GM12891 (cell line): ENCODE measurements around the gene KDM4C.
A peak's percentile ranks its signal among the peaks of the same experiment; 100 is the strongest.
"Not testable (repeated sequence)": the region's sequence is repeated elsewhere in the genome, so short reads cannot be mapped to it uniquely, and the experiment has no call there.

ENCODE experiments used
- DNase-seq: peaks from one replicate; pipeline ENCODE4 v3.0.0; 2011; ENCODE audit warnings: low spot score; ENCODE audit not compliant: insufficient read length
- FAIRE-seq: peaks from 2 replicates; lab custom pipeline; 2011; peaks lifted over from hg19 to GRCh38; lab: Jason Lieb, UNC
- PAX5 ChIP-seq: IDR thresholded peaks from 2 replicates; pipeline ENCODE4 v1.6.1; 2011; ENCODE audit warnings: low read length, moderate library complexity, mild to moderate bottlenecking; ENCODE audit not compliant: insufficient read depth, severe bottlenecking
- POLR2A ChIP-seq: IDR thresholded peaks from 2 replicates; pipeline ENCODE4 v1.6.1; 2011; ENCODE audit warnings: low read depth, low read length, control low read depth
- POLR2AphosphoS5 ChIP-seq: IDR thresholded peaks from 2 replicates; pipeline ENCODE4 v1.6.1; 2011; ENCODE audit warnings: low read depth, low read length, control low read depth
- POU2F2 ChIP-seq: IDR thresholded peaks from 2 replicates; pipeline ENCODE4 v1.6.1; 2011; ENCODE audit warnings: low read depth, mild to moderate bottlenecking, control low read depth, low read length, moderate library complexity
- SPI1 ChIP-seq: IDR thresholded peaks from 2 replicates; pipeline ENCODE4 v1.6.1; 2011; ENCODE audit warnings: low read depth, low read length, control low read depth
- TAF1 ChIP-seq: IDR thresholded peaks from 2 replicates; pipeline ENCODE4 v1.6.1; 2011; ENCODE audit warnings: low read depth, low read length, control low read depth

The KDM4C gene

DNA sequence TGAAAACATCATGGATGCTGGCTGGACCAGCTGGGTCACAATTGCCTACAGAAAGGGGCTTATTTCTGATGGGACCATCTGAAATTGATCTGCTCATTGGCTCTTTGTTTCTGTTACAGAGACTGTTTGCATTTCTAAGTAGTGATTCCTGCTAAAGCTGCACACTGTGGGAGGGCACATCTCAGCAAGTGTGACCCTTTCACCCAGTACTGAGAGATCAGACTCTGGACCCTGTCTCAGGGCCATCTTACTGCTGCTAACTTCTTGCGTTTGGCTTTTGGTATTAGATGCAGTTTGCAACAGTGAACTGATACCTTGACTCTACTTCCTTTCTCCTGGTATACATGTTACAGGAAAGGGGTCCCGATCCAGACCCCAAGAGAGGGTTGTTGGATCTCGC is 24.5 kb upstream of the KDM4C start:
- TF ChIP-seq SPI1 (no peak), POU2F2 (no peak), POLR2AphosphoS5 (no peak), TAF1 (no peak), POLR2A (no peak), PAX5 (no peak)

DNA sequence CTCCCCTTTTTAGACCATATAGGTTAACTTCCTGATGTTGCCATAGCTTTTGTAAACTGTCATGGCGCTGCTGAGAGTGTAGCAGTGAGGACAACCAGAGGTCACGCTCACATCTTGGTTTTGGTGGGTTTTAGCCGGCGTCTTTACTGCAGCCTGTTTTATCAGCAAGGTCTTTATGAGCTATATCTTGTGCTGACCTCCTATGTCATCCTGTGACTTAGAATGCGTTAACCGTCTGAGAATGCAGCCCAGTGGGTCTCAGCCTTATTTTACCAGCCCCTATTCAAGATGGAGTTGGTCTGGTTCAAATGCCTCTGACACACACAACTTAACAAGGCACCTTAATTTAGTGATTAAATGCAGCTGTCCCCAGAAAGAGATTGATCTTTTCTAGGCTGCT is 23.9 kb upstream of the KDM4C start:
- FAIRE-seq: no peak
- TF ChIP-seq POU2F2 (no peak), POLR2AphosphoS5 (no peak), POLR2A (no peak), TAF1 (no peak), PAX5 (no peak), SPI1 (no peak)

More for the DNA sequence above, 24.5 kb upstream of the KDM4C start:
- no peak for DNase-seq
- no peak for FAIRE-seq

DNA sequence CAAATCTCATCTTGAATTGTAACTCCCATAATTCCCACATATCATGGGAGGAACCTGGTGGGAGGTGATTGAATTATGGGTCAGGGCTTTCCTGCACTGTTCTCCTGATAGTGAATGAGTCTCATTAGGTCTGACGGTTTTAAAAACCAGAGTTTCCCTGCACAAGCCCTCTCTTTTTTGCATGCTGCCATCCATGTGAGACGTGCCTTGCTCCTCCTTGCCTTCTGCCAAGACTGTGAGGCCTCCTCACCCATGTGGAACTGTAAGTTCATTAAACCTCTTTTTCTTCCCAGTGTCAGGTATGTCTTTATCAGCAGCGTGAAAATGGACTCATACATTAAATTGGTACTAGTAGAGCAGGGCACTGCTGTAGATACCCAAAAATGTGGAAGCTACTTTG is 22.4 kb upstream of the KDM4C start:
- no peak for FAIRE-seq
- DNase-seq: no peak
- no peak for TF ChIP-seq POU2F2
- no peak for TF ChIP-seq SPI1
- TF ChIP-seq PAX5: no peak
- no peak for TF ChIP-seq TAF1
- TF ChIP-seq POLR2AphosphoS5: no peak
- TF ChIP-seq POLR2A: no peak

More for the DNA sequence above, 23.9 kb upstream of the KDM4C start:
- DNase-seq: no peak

DNA sequence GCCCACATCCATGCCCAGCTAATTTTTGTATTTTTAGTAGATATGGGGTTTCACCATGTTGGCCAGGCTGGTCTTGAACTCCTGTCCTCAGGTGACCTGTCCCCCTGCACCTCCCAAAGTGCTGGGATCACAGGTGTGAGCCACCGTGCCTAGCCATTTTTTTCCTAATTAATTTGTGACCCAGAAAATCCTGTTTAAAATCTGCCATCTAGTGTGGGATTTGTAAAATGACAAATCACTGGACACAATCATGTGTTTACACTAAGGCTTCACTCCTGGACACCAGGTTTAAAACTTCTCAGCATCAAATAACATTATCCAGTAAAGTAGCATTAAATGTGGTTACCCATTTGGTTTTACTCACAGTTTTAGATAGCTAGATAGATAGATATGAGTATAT is 18.6 kb upstream of the KDM4C start:
- no peak for DNase-seq
- peak; percentile 41 for FAIRE-seq

DNA sequence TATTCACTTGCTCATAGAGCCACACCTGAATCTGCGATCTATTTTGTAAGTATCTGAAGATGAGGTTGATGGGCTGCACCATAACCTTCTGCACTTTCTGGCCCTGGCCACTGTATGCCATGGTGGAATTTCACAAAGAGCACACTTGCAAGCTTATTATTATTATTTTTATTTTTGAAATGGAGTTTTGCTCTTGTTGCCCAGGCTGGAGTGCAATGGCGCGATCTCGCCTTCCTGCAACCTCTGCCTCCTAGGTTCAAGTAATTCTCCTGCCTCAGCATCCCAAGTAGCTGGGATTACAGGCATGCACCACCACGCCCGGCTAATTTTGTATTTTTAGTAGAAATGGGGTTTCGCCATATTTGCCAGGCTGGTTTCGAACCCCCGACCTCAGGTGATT is 8.9 kb upstream of the KDM4C start:
- DNase-seq, FAIRE-seq: not testable (repeated sequence)

More for the DNA sequence above, 18.6 kb upstream of the KDM4C start:
- TF ChIP-seq TAF1: no peak
- no peak for TF ChIP-seq SPI1
- TF ChIP-seq POLR2A: no peak
- TF ChIP-seq POLR2AphosphoS5: no peak
- no peak for TF ChIP-seq PAX5
- no peak for TF ChIP-seq POU2F2

DNA sequence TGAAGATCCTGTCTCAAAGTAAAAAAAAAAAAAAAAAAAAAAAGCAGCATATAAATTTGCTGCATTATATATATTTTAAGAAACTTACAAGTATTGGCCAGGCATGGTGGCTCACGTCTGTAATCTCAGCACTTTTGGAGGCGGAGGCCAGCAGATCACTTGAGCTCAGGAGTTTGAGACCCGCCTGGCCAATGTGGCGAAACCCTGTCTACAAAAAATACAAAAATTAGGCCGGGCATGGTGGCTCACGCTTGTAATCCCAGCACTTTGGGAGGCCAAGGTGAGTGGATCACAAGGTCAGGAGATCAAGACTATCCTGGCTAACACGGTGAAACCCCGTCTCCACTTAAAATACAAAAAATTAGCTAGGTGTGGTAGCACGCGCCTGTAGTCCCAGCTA is 2.9 kb upstream of the KDM4C start:
- not testable (repeated sequence) for FAIRE-seq, DNase-seq

DNA sequence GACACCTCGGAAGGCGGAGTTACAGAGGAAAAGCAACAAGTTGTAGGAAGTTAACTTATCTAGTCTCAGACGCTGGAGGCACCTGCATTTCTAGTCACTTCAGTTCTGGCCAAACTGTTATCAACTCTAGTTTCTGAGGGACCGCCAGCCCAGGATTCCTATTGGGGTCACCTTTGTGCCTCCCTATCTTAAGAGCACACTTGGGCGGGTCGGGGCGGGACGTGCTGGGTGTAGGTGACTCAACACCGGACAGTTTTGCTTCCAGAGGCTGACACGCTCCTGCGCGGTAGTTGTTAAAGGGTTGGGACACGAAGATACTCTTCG is 679 bp upstream of the KDM4C start:
- DNase-seq (no peak), FAIRE-seq (no peak)

DNA sequence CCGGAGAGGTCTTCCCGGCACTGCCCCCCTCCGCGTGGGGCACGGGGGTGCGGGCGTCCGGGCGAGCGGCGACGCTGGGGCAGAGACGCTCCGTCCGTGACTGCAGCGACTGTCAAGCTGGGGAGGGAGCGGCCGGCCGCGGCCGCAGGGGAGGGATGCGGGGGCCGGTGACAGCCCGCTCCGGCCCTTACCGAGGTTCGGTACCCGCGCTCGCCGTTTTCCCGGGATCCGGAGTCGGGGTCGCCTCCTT is 400 bp downstream of the KDM4C start:
- TF ChIP-seq PAX5: no peak
- TF ChIP-seq POU2F2: no peak
- TF ChIP-seq TAF1: no peak
- TF ChIP-seq SPI1: no peak
- no peak for TF ChIP-seq POLR2AphosphoS5
- TF ChIP-seq POLR2A: no peak
- DNase-seq (no peak), FAIRE-seq (no peak)

More for the DNA sequence above, 679 bp upstream of the KDM4C start:
- no peak for TF ChIP-seq TAF1
- TF ChIP-seq POU2F2: no peak
- no peak for TF ChIP-seq SPI1
- TF ChIP-seq POLR2AphosphoS5: no peak; the same call in 1 of the 2 replicates
- TF ChIP-seq POLR2A: no peak
- TF ChIP-seq PAX5: no peak

DNA sequence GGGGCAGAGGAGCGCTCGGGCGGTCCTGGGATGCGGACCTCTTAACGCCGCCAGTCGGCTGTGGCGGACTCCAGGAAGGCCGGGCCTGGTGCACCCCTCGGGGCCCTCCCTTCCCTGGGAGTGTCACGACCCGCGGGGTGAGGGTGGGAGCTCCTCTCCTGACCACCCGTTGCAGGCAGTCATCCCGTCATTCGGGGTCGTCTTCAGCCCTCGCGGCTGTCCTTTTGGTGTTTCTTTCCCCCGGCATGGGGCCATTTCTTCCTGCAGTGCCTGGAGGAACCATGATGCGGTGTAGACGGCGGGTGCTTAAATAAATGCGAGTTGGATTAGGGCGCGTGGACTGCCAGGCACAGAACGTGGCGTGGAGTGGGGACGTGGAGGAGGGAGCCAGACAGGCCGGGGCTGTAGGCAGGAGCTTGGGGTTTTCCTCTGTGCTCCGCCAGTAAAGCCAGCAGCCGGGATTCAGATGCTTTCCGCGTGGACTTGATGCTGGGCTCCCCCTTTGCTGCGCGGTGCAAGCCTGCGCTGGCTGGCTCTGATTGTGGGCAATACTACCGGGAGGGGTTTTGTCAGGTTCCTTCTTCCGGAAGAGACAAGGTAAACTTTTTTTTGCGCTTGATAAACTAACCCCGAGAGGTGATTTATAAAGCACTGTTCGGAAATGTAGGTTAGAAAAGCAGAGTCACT is 868 bp downstream of the KDM4C start:
- TF ChIP-seq TAF1 (peak; percentile 32; the same call in 1 of the 2 replicates), POLR2AphosphoS5 (0 out of 2 replicates have a peak, but pooled peaks have one; percentile 43), POLR2A (peak; percentile 36; the same call in 1 of the 2 replicates), POU2F2 (peak; percentile 23; the same call in 1 of the 2 replicates), SPI1 (no peak), PAX5 (no peak)
- FAIRE-seq: peak; percentile 47
- DNase-seq: peak; percentile 32

DNA sequence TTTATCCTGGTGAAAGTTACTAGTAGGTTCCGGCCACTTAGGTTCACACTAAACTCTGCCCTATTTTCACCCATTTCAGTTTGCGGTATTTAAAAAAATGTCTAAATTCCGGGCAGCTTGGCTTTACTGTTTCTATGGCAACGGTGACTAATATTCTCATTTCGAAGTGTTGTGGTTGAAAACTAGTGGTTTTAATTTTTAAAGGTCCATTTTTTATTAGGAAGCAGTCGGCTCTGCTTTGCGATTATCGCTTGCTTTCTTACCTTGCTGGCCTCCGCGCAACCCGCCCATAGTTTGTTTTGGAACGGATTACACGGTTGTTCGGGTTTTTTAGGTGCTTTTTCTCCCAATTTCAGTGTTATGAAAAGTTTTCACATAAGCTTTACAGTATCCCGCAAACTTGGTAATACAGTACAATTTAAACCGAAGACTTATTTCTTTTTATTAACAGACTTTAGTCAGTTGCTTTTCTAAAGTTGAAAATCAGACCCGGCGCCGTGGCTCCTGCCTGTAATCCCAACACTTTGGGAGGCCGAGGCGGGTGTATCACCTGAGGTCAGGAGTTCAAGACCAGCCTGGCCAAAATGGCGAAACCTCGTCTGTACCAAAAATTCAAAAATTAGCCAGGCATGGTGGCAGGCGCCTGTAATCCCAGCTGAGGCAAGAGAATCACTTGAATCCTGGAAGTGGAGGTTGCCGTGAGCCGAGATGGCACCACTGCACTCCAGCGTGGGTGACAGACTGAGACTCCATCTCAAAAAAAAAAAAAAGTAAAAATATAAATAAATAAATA is 1.6 kb downstream of the KDM4C start:
- no peak for TF ChIP-seq POLR2AphosphoS5
- no peak for TF ChIP-seq PAX5
- TF ChIP-seq SPI1: no peak
- no peak; the same call in 1 of the 2 replicates for TF ChIP-seq TAF1
- no peak for TF ChIP-seq POU2F2
- FAIRE-seq (peak; percentile 40), DNase-seq (peak; percentile 30)
